ENCODE data around the gene DHRS7. TPM values are rescaled to one million over a fixed set of nuclear protein-coding genes. Genes with fewer than 3 reads are reported as not detected.

The DHRS7 gene
- polyA plus RNA-seq, 1 donor from 2014 or later: 157 TPM

Other genes with a start within 250 kb of the DHRS7 start
- gene LRRC9, start 245.3 kb downstream of the DHRS7 start, polyA plus RNA-seq: not detected
- 17.5 TPM for gene PCNX4, start 73.5 kb downstream of the DHRS7 start, polyA plus RNA-seq
- gene PPM1A, start 83.8 kb upstream of the DHRS7 start, polyA plus RNA-seq: 18.5 TPM